ENCODE measurements around the gene LLGL2. TPM values are rescaled to one million over a fixed set of nuclear protein-coding genes. Genes with fewer than 3 reads are reported as not detected.
"Not testable (repeated sequence)": the region's sequence is repeated elsewhere in the genome, so short reads cannot be mapped to it uniquely, and the experiment has no call there.

Gene LLGL2
- total RNA-seq, 4 donors from 2014 or later = 40.0 to 101 (median 67.3) TPM

- Histone ChIP-seq H3K9me3 (no peaks in the 10 kb centered on the region), H3K27ac (peak overlapping the region; percentile 74 to 95 (median 86)), H3K4me3 (peak overlapping the region; percentile 73 to 98 (median 92)), H3K36me3 (peaks cover 0 to 40% (median 0%) of the 10 kb centered on the region in 3 donors), H3K4me1 (peaks cover 31 to 63% (median 34%) of the 10 kb centered on the region in 3 donors), H3K27me3 (no peaks in the 10 kb centered on the region)
- WGBS, 2 donors = 20 to 27% methylated on average over 6 to 7 of the region's 10 CpGs
- DNase-seq = no peak
- TF ChIP-seq POLR2A (IDR thresholded peaks at IDR 0.05) = no peak
- peak in 4 of 6 experiments; percentile 11 to 52 (median 30) for TF ChIP-seq CTCF (IDR thresholded peaks at IDR 0.05)
- intact Hi-C loops (cut with DNase I) = loop anchor here (5.0 kb wide), 2 partner anchors 70 to 90 kb away; partner anchors contain the start of gene MYO15B
Measured at GRCh38 chr17:75517297-75517865, 8.1 kb upstream of the LLGL2 start.

GRCh38 chr17:75518201-75518600 is 7.3 kb upstream of the LLGL2 start:
- Histone ChIP-seq H3K27me3 (no peaks in the 10 kb centered on the region), H3K27ac (peak overlapping the region in 1 of 4 donors; percentile 93), H3K9me3 (no peaks in the 10 kb centered on the region), H3K4me3 (peak overlapping the region in 1 of 4 donors; percentile 8), H3K36me3 (peaks cover 0 to 47% (median 0%) of the 10 kb centered on the region in 3 donors), H3K4me1 (peaks cover 25 to 55% (median 30%) of the 10 kb centered on the region in 3 donors)
- no peak for DNase-seq
- intact Hi-C loops (cut with DNase I) = loop anchor here (5.0 kb wide), 2 partner anchors 69 to 91 kb away; partner anchors contain the start of gene MYO15B
- TF ChIP-seq CTCF (IDR thresholded peaks at IDR 0.05) (no peak), POLR2A (IDR thresholded peaks at IDR 0.05) (no peak)
- 65 to 80% methylated on average over 3 of the region's 3 CpGs for WGBS, 2 donors

GRCh38 chr17:75518983-75519537 is 6.4 kb upstream of the LLGL2 start:
- no peaks in the 10 kb centered on the region for H3K9me3 ChIP-seq
- no peak overlapping the region for H3K27ac ChIP-seq
- 84 to 92% methylated on average over 7 to 9 of the region's 9 CpGs for WGBS, 2 donors
- intact Hi-C loops (cut with DNase I) = loop anchor here (5.0 kb wide), 2 partner anchors 68 to 92 kb away; partner anchors contain the start of gene MYO15B
- no peak for DNase-seq
- H3K36me3 ChIP-seq = peaks cover 0 to 48% (median 0%) of the 10 kb centered on the region in 3 donors
- H3K4me3 ChIP-seq = no peak overlapping the region
- H3K27me3 ChIP-seq = no peaks in the 10 kb centered on the region
- peaks cover 16 to 50% (median 21%) of the 10 kb centered on the region in 3 donors for H3K4me1 ChIP-seq
- TF ChIP-seq POLR2A (IDR thresholded peaks at IDR 0.05) (no peak), CTCF (IDR thresholded peaks at IDR 0.05) (no peak)

- H3K27ac ChIP-seq; H3K4me3 ChIP-seq; intact Hi-C loops (cut with DNase I); H3K9me3 ChIP-seq; DNase-seq; H3K27me3 ChIP-seq: not testable (repeated sequence)
- 90 to 98% methylated on average over 6 to 8 of the region's 8 CpGs for WGBS, 2 donors
- Histone ChIP-seq H3K4me1 (peaks cover 17 to 46% (median 17%) of the 10 kb centered on the region in 3 donors), H3K36me3 (peaks cover 0 to 48% (median 0%) of the 10 kb centered on the region in 3 donors)
Measured at GRCh38 chr17:75520413-75520812, 5.1 kb upstream of the LLGL2 start.

GRCh38 chr17:75521290-75521689 is 4.2 kb upstream of the LLGL2 start:
- H3K4me1 ChIP-seq = peaks cover 17 to 45% (median 17%) of the 10 kb centered on the region in 3 donors
- H3K4me3 ChIP-seq = no peak overlapping the region
- 73 to 85% methylated on average over 5 to 6 of the region's 8 CpGs for WGBS, 2 donors
- no peak overlapping the region for H3K27ac ChIP-seq
- intact Hi-C loops (cut with DNase I) = no loop called here
- H3K36me3 ChIP-seq = peaks cover 0 to 48% (median 0%) of the 10 kb centered on the region in 3 donors
- H3K27me3 ChIP-seq = no peaks in the 10 kb centered on the region
- TF ChIP-seq CTCF (IDR thresholded peaks at IDR 0.05) (no peak), POLR2A (IDR thresholded peaks at IDR 0.05) (no peak)
- H3K9me3 ChIP-seq = no peaks in the 10 kb centered on the region
- no peak for DNase-seq

All from esophagus squamous epithelium (tissue), 5 donors.